Rectal smooth muscle tissue (tissue), 1 donor: Measurements from ENCODE around the gene ZFAND4.
"Not testable (repeated sequence)": the region's sequence is repeated elsewhere in the genome, so short reads cannot be mapped to it uniquely, and the experiment has no call there.

Experiments used
- H3K27ac ChIP-seq: one replicate; pipeline ENCODE4 v1.7.0; 2013; ENCODE audit warnings: low read depth, low read length, inconsistent platforms
- H3K27me3 ChIP-seq: one replicate; pipeline ENCODE4 v1.7.0; 2013; ENCODE audit warnings: low read length; ENCODE audit not compliant: control insufficient read depth, insufficient read depth
- H3K36me3 ChIP-seq: one replicate; pipeline ENCODE4 v1.7.0; 2013; ENCODE audit warnings: low read length; ENCODE audit not compliant: control insufficient read depth, insufficient read depth
- H3K4me1 ChIP-seq: one replicate; pipeline ENCODE4 v1.7.0; 2013; ENCODE audit warnings: low read length; ENCODE audit not compliant: control insufficient read depth, insufficient read depth
- H3K4me3 ChIP-seq: one replicate; pipeline ENCODE4 v1.7.0; 2013; ENCODE audit warnings: low read length
- H3K9ac ChIP-seq: one replicate; pipeline ENCODE4 v1.7.0; 2013; ENCODE audit warnings: low read length

Gene ZFAND4

GRCh38 chr10:45581216-45581549, 91.4 kb downstream of the ZFAND4 start:
- Histone ChIP-seq H3K27me3 (no peaks in the 10 kb centered on the region), H3K27ac (no peak overlapping the region), H3K9ac (no peak overlapping the region), H3K36me3 (no peaks in the 10 kb centered on the region), H3K4me1 (no peaks in the 10 kb centered on the region), H3K4me3 (no peak overlapping the region)

- Histone ChIP-seq H3K4me1 (no peaks in the 10 kb centered on the region), H3K27ac (no peak overlapping the region), H3K27me3 (no peaks in the 10 kb centered on the region), H3K4me3 (peak overlapping the region; percentile 43), H3K9ac (peak overlapping the region; percentile 39), H3K36me3 (no peaks in the 10 kb centered on the region)
Observed at GRCh38 chr10:45580371-45581215, 92.0 kb downstream of the ZFAND4 start.

GRCh38 chr10:45578384-45578971, 94.1 kb downstream of the ZFAND4 start:
- no peak overlapping the region for H3K27ac ChIP-seq
- no peak overlapping the region for H3K4me3 ChIP-seq
- no peaks in the 10 kb centered on the region for H3K4me1 ChIP-seq
- H3K9ac ChIP-seq: no peak overlapping the region
- no peaks in the 10 kb centered on the region for H3K36me3 ChIP-seq
- H3K27me3 ChIP-seq: no peaks in the 10 kb centered on the region

- Histone ChIP-seq H3K4me1 (no peaks in the 10 kb centered on the region), H3K36me3 (no peaks in the 10 kb centered on the region), H3K9ac (no peak overlapping the region), H3K4me3 (no peak overlapping the region), H3K27ac (no peak overlapping the region), H3K27me3 (no peaks in the 10 kb centered on the region)
Observed at GRCh38 chr10:45575966-45576597, 96.5 kb downstream of the ZFAND4 start.

- not testable (repeated sequence) for H3K9ac ChIP-seq, H3K27me3 ChIP-seq, H3K4me1 ChIP-seq, H3K4me3 ChIP-seq, H3K36me3 ChIP-seq, H3K27ac ChIP-seq
Observed at GRCh38 chr10:45575032-45575761, 97.4 kb downstream of the ZFAND4 start.

GRCh38 chr10:45569471-45569870, 103.1 kb downstream of the ZFAND4 start:
- Histone ChIP-seq H3K9ac (no peak overlapping the region), H3K4me1 (no peaks in the 10 kb centered on the region), H3K36me3 (no peaks in the 10 kb centered on the region), H3K27me3 (no peaks in the 10 kb centered on the region), H3K27ac (no peak overlapping the region), H3K4me3 (no peak overlapping the region)

GRCh38 chr10:45566415-45566814, 106.2 kb downstream of the ZFAND4 start:
- H3K36me3 ChIP-seq: no peaks in the 10 kb centered on the region
- no peaks in the 10 kb centered on the region for H3K27me3 ChIP-seq
- H3K4me1 ChIP-seq: no peaks in the 10 kb centered on the region
- no peak overlapping the region for H3K27ac ChIP-seq
- no peak overlapping the region for H3K4me3 ChIP-seq
- no peak overlapping the region for H3K9ac ChIP-seq
